K562 (cell line): ENCODE data around the gene ZFP42. TPM values are rescaled to one million over a fixed set of nuclear protein-coding genes. Genes with fewer than 3 reads are reported as not detected.

Experiments
- ATAC-seq: fragments of 200-7000 bp; cut with Tn5 transposase; 3 replicates; pipeline ENCODE4 v1.9.1; 2020; ENCODE audit warnings: moderate library complexity
- BruUV-seq: library from RNA; stranded (reverse); fragments of 400-500 nt; replicated peaks from 2 replicates; lab custom pipeline; 2021; lab: Mats Ljungman, UMichigan
- CTCF ChIA-PET: fragments of 300-600 bp; formaldehyde crosslinking; extraction: SDS; loops from one replicate; lab custom pipeline; 2021; ENCODE audit warnings: low intra/inter-chr PET ratio; lab: Yijun Ruan, JAX
- POLR2A ChIA-PET: fragments of 300-600, 350-650 bp; sonication (Branson Sonifier 250); formaldehyde crosslinking; extraction: SDS; loops from one replicate; lab custom pipeline; 2021; ENCODE audit warnings: antibody characterized with exemption, inconsistent platforms; lab: Yijun Ruan, JAX
- DNase-seq, 4 experiments: peaks; one replicate each; pipeline versions ENCODE4 v3.0.0 to v3.0.0-alpha.2; 2011 to 2018; ENCODE audit warnings: low spot score in 3 of 4, mixed read lengths in 3 of 4; ENCODE audit errors: extremely low read depth in 1 of 4
- FAIRE-seq: peaks from 2 replicates; lab custom pipeline; 2011; peaks lifted over from hg19 to GRCh38; lab: Jason Lieb, UNC
- H2AFZ ChIP-seq: 2 replicates; pipeline ENCODE4 v1.6.0; 2011; ENCODE audit warnings: low read depth, low read length, control low read depth, inconsistent platforms
- H3K27ac ChIP-seq: fragments of 200-600 bp; 3 replicates; pipeline ENCODE4 v1.8.0; 2011; ENCODE audit warnings: low read depth, mild to moderate bottlenecking, control low read depth, inconsistent platforms, low read length, moderate library complexity, mixed read lengths; ENCODE audit errors: extremely low read depth
- H3K27me3 ChIP-seq, 2 experiments: fragments of 300-600 bp in 1 of 2; 2 replicates in 1 of 2; 3 replicates in 1 of 2; pipeline versions ENCODE4 v1.6.0 to v1.8.0; 2011; ENCODE audit warnings: inconsistent platforms in 2 of 2, low read length in 2 of 2, mild to moderate bottlenecking in 1 of 2, mixed read lengths in 1 of 2, moderate library complexity in 1 of 2; ENCODE audit not compliant: control insufficient read depth in 2 of 2, insufficient read depth in 2 of 2
- H3K36me3 ChIP-seq: fragments of 300-600 bp; 3 replicates; pipeline ENCODE4 v1.8.0; 2011; ENCODE audit warnings: mild to moderate bottlenecking, low read length, inconsistent platforms; ENCODE audit not compliant: control insufficient read depth, insufficient read depth
- H3K4me1 ChIP-seq, 2 experiments: fragments of 200-600 bp in 1 of 2; replicated peaks in 1 of 2; 2 replicates in 1 of 2; 3 replicates in 1 of 2; pipeline versions ENCODE4 v1.5.1 to v1.8.0; 2011; ENCODE audit warnings: inconsistent platforms in 2 of 2, low read length in 2 of 2, mild to moderate bottlenecking in 1 of 2, mixed read lengths in 1 of 2, moderate library complexity in 1 of 2; ENCODE audit not compliant: control insufficient read depth in 2 of 2, insufficient read depth in 2 of 2
- H3K4me2 ChIP-seq: 2 replicates; pipeline ENCODE4 v1.6.1; 2011; ENCODE audit warnings: low read length, control low read depth, inconsistent platforms, mixed read lengths; ENCODE audit not compliant: insufficient read depth
- H3K4me3 ChIP-seq: fragments of 200-600 bp; sonication (generic), shearing (Covaris generic); 2 replicates; pipeline ENCODE4 v1.5.1; 2016; ENCODE audit warnings: control low read depth, inconsistent platforms
- H3K79me2 ChIP-seq: fragments of 200-600 bp; 3 replicates; pipeline ENCODE4 v1.8.0; 2011; ENCODE audit warnings: low read length, inconsistent platforms; ENCODE audit not compliant: control insufficient read depth, insufficient read depth
- H3K9ac ChIP-seq, 2 experiments: 2 replicates each; pipeline versions ENCODE4 v1.6.0 to v1.6.1; 2011; ENCODE audit warnings: low read depth in 2 of 2, low read length in 2 of 2, control low read depth in 1 of 2, inconsistent platforms in 1 of 2, mild to moderate bottlenecking in 1 of 2, mixed read lengths in 1 of 2; ENCODE audit not compliant: insufficient read depth in 1 of 2
- H3K9me1 ChIP-seq: one replicate; pipeline ENCODE4 v1.6.0; 2011; ENCODE audit warnings: inconsistent platforms, mild to moderate bottlenecking, low read length, moderate library complexity; ENCODE audit not compliant: control insufficient read depth, insufficient read depth
- H3K9me3 ChIP-seq: replicated peaks from 2 replicates; pipeline ENCODE4 v1.5.1; 2011; ENCODE audit warnings: low read depth, low read length, inconsistent platforms; ENCODE audit not compliant: control insufficient read depth, insufficient read depth
- H4K20me1 ChIP-seq: replicated peaks from 2 replicates; pipeline ENCODE4 v1.6.1; 2011; ENCODE audit warnings: low read length, inconsistent platforms, mixed read lengths; ENCODE audit not compliant: control insufficient read depth, insufficient read depth
- EWSR1 ChIP-seq: fragments of 450-650 bp; IDR thresholded peaks from 2 replicates; pipeline ENCODE4 v1.6.1; 2018; ENCODE audit warnings: borderline replicate concordance, mild to moderate bottlenecking, low read depth, moderate library complexity; ENCODE audit not compliant: partially characterized antibody
- GTF2A2 ChIP-seq: IDR thresholded peaks from 2 replicates; pipeline ENCODE4 v1.6.1; 2016; ENCODE audit warnings: mild to moderate bottlenecking, missing genetic modification characterization, missing compliant biosample characterization
- HOXB6 ChIP-seq: fragments of 250-450 bp; sonication (Bioruptor Pico); IDR thresholded peaks from 2 replicates; pipeline ENCODE4 v1.5.1; 2022; ENCODE audit warnings: mild to moderate bottlenecking, borderline replicate concordance
- KDM4B ChIP-seq, 2 experiments: fragments of 450-650 bp in 1 of 2; sonication (generic) in 1 of 2; IDR thresholded peaks; 2 replicates each; pipeline ENCODE4 v1.6.1; 2016 to 2017; ENCODE audit warnings: borderline replicate concordance in 2 of 2, antibody characterized with exemption in 1 of 2, low read depth in 1 of 2, mild to moderate bottlenecking in 1 of 2
- NFIC ChIP-seq: fragments of 450-650 bp; IDR thresholded peaks from 2 replicates; pipeline ENCODE4 v1.6.1; 2017; ENCODE audit warnings: mild to moderate bottlenecking, inconsistent platforms
- POLR2B ChIP-seq: fragments of 450-650 bp; IDR thresholded peaks from 2 replicates; pipeline ENCODE4 v1.6.1; 2018; ENCODE audit warnings: low read depth; ENCODE audit not compliant: partially characterized antibody
- TOE1 ChIP-seq, 2 experiments: fragments of 450-650 bp in 1 of 2; sonication (generic) in 1 of 2; formaldehyde crosslinking in 1 of 2; IDR thresholded peaks; 2 replicates each; pipeline versions ENCODE4 v1.7.1 to v1.8.0; 2016 to 2022; ENCODE audit warnings: borderline replicate concordance in 2 of 2, mild to moderate bottlenecking in 2 of 2, antibody characterized with exemption in 1 of 2, inconsistent platforms in 1 of 2, low read depth in 1 of 2, missing genetic modification reagents in 1 of 2, moderate library complexity in 1 of 2
- ZFX ChIP-seq: sonication (generic); formaldehyde crosslinking; IDR thresholded peaks from 2 replicates; pipeline ENCODE4 v1.8.0; 2022; ENCODE audit warnings: mild to moderate bottlenecking, missing genetic modification reagents, moderate library complexity
- ZNF583 ChIP-seq: fragments of 250-450 bp; sonication (Bioruptor Pico); IDR thresholded peaks from 2 replicates; pipeline ENCODE4 v1.4.0; 2020
- ZNF644 ChIP-seq: fragments of 200-800 bp; sonication (Bioruptor generic); IDR thresholded peaks from 2 replicates; pipeline ENCODE4 v1.6.1; 2016; ENCODE audit warnings: low read depth, missing genetic modification characterization, missing compliant biosample characterization
- ZNF780A ChIP-seq: fragments of 250-450 bp; sonication (Bioruptor Pico); IDR thresholded peaks from 2 replicates; pipeline ENCODE4 v1.5.0; 2021; ENCODE audit warnings: mild to moderate bottlenecking
- ZNF785 ChIP-seq: fragments of 250-450 bp; sonication (Bioruptor Pico); IDR thresholded peaks from 2 replicates; pipeline ENCODE4 v1.4.0; 2020; ENCODE audit warnings: mild to moderate bottlenecking
- WGBS: fragments of 100-300 bp; shearing (Covaris generic); methylation state at CpG from one replicate; pipeline ENCODE4 v1.1.6; 2016; ENCODE audit warnings: low coverage, mixed read lengths; ENCODE audit not compliant: insufficient coverage; ENCODE audit errors: missing lambda C conversion rate; 5-methylcytosine and 5-hydroxymethylcytosine counted together
- in situ Hi-C: fragments of 300-500 bp; cut with MboI; formaldehyde crosslinking; loops from 4 replicates; pipeline ENCODE4 v1.15.0; 2018; ENCODE audit warnings: inconsistent platforms, mixed read lengths
- intact Hi-C: fragments of 100-400 bp; cut with micrococcal nuclease; formaldehyde crosslinking; loops from 2 replicates; pipeline ENCODE4 v1.14.2; 2022
- polyA plus RNA-seq, 8 experiments: library from polyadenylated mRNA; depleted of rRNA in 4 of 8; stranded (reverse) in 5 of 8; unstranded in 3 of 8; fragments of >200 nt; fragmentation: Nextera tagmentation in 2 of 8; fragmentation: Illumina TruSeq in 1 of 8; extraction: Ambion mirVana in 2 of 8; extraction: Trizol in 1 of 8; gene quantifications; 2 replicates each; pipeline versions ENCODE4 v1.2.1 to v1.2.3, GENCODE V29; 2011 to 2014; ENCODE audit warnings: inconsistent platforms in 1 of 8, missing spikeins in 1 of 8
- total RNA-seq, 7 experiments: library from RNA; depleted of rRNA in 6 of 7; stranded (reverse); fragments of >200 nt in 6 of 7; fragmentation: Illumina TruSeq in 2 of 7; extraction: Trizol in 2 of 7; gene quantifications; 2 replicates each; pipeline versions ENCODE4 v1.2.1 to v1.2.3, GENCODE V29; 2011 to 2021; ENCODE audit warnings: low replicate concordance in 1 of 7
- TF ChIP-seq, protein P1 (sequence below), 2 experiments: fragments of 450-650 bp in 1 of 2; sonication (generic) in 1 of 2; formaldehyde crosslinking; conservative IDR thresholded peaks; 2 replicates each; pipeline versions ENCODE4 v1.4.0 to v1.8.1; 2020 to 2022; ENCODE audit warnings: mild to moderate bottlenecking in 1 of 2, missing genetic modification reagents in 1 of 2
- TF ChIP-seq, protein P2 (sequence below): sonication (generic); formaldehyde crosslinking; IDR thresholded peaks from 2 replicates; pipeline ENCODE4 v1.8.1; 2022; ENCODE audit warnings: missing genetic modification reagents
- TF ChIP-seq, protein P3 (sequence below): conservative IDR thresholded peaks from 2 replicates; pipeline ENCODE4 v1.6.1; 2011; ENCODE audit warnings: low read depth, mild to moderate bottlenecking, low read length; ENCODE audit not compliant: control insufficient read depth
- TF ChIP-seq, protein P4 (sequence below): fragments of 250-450 bp; sonication (Bioruptor Pico); IDR thresholded peaks from 2 replicates; pipeline ENCODE4 v1.8.0; 2021; ENCODE audit warnings: moderate library complexity, mild to moderate bottlenecking, inconsistent platforms
- TF ChIP-seq, protein P5 (sequence below): fragments of 450-650 bp; IDR thresholded peaks from 2 replicates; pipeline ENCODE4 v1.6.1; 2016
- TF ChIP-seq, protein P6 (sequence below), 2 experiments: fragments of 250-450 bp in 1 of 2; fragments of 450-650 bp in 1 of 2; sonication (Bioruptor Pico) in 1 of 2; IDR thresholded peaks; 2 replicates each; pipeline versions ENCODE4 v1.6.1 to v1.8.0; 2016 to 2021; ENCODE audit warnings: mild to moderate bottlenecking in 2 of 2, moderate library complexity in 2 of 2, missing compliant biosample characterization in 1 of 2, missing genetic modification characterization in 1 of 2

ZFP42 gene
- total and polyA plus RNA-seq, 9 of the 15 experiments (the other 6 are each of a cell fraction or from before 2014, with no cell fraction given) = 0.09 to 0.64 (median 0.20) TPM

DNA sequence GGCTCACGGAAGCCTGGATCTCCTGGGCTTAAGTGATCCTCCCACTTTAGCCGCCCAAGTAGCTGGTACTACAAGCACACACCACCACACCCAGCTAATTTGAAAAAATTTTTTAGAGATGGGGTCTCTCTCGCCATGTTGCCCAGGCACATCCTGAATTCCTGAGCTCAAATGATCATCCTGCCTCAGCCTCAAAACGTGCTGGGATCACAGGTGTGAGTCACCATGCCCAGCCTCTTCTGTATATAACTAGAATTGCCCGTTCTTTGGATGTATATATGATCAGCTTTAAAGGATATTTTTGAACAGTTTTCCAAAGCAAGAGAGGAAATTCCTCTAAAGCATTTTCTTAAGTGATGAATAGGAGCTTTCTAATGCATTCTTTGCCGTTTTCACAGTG, 22.7 kb downstream of the ZFP42 start:
- Histone ChIP-seq H3K4me3 (no peak overlapping the region), H3K9me1 (no peaks in the 10 kb centered on the region), H2AFZ (no peak overlapping the region), H3K27ac (no peak overlapping the region), H3K9me3 (no peaks in the 10 kb centered on the region), H3K36me3 (no peaks in the 10 kb centered on the region), H4K20me1 (no peaks in the 10 kb centered on the region), H3K27me3 (peaks cover 0 to 9% of the 10 kb centered on the region in 2 experiments; a peak in 1 of 5 replicates), H3K4me1 (no peaks in the 10 kb centered on the region), H3K9ac (no peak overlapping the region), H3K79me2 (no peaks in the 10 kb centered on the region), H3K4me2 (no peak overlapping the region)
- DNase-seq (no peak), FAIRE-seq (no peak), ATAC-seq (no peak)
- intact Hi-C loops (no loop called here), in situ Hi-C loops (no loop called here)
- BruUV-seq = no TSS peak
- 0% methylated on average over 5 of the region's 6 CpGs for WGBS
- CTCF ChIA-PET = no interaction called here
- POLR2A ChIA-PET = no interaction called here
- TF ChIP-seq KDM4B (IDR thresholded peaks at IDR 0.05; ENCODE audit: borderline replicate concordance in 2 of 2, low read depth in 1 of 2) (no peak), ZNF583 (CRISPR knock-in tag) (no peak), ZNF785 (no peak), GTF2A2 (tag) (no peak), POLR2B (no peak), NFIC (no peak), EWSR1 (no peak), HOXB6 (CRISPR knock-in tag) (no peak), ZNF780A (CRISPR knock-in tag) (no peak), TOE1 (IDR thresholded peaks at IDR 0.05; ENCODE audit: borderline replicate concordance) (no peak), TOE1 (CRISPR knock-in tag; IDR thresholded peaks at IDR 0.05; ENCODE audit: borderline replicate concordance, low read depth) (no peak), ZNF644 (tag) (no peak), ZFX (no peak)
- TF ChIP-seq, protein P1, sequence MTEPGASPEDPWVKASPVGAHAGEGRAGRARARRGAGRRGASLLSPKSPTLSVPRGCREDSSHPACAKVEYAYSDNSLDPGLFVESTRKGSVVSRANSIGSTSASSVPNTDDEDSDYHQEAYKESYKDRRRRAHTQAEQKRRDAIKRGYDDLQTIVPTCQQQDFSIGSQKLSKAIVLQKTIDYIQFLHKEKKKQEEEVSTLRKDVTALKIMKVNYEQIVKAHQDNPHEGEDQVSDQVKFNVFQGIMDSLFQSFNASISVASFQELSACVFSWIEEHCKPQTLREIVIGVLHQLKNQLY (CRISPR knock-in tag; conservative IDR thresholded peaks at IDR 0.05) = no peak
- TF ChIP-seq, protein P2, sequence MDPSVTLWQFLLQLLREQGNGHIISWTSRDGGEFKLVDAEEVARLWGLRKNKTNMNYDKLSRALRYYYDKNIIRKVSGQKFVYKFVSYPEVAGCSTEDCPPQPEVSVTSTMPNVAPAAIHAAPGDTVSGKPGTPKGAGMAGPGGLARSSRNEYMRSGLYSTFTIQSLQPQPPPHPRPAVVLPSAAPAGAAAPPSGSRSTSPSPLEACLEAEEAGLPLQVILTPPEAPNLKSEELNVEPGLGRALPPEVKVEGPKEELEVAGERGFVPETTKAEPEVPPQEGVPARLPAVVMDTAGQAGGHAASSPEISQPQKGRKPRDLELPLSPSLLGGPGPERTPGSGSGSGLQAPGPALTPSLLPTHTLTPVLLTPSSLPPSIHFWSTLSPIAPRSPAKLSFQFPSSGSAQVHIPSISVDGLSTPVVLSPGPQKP (CRISPR knock-in tag) = no peak
- TF ChIP-seq, protein P3, sequence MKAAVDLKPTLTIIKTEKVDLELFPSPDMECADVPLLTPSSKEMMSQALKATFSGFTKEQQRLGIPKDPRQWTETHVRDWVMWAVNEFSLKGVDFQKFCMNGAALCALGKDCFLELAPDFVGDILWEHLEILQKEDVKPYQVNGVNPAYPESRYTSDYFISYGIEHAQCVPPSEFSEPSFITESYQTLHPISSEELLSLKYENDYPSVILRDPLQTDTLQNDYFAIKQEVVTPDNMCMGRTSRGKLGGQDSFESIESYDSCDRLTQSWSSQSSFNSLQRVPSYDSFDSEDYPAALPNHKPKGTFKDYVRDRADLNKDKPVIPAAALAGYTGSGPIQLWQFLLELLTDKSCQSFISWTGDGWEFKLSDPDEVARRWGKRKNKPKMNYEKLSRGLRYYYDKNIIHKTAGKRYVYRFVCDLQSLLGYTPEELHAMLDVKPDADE = no peak
- TF ChIP-seq, protein P4, sequence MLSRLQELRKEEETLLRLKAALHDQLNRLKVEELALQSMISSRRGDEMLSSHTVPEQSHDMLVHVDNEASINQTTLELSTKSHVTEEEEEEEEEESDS = no peak
- TF ChIP-seq, protein P5, sequence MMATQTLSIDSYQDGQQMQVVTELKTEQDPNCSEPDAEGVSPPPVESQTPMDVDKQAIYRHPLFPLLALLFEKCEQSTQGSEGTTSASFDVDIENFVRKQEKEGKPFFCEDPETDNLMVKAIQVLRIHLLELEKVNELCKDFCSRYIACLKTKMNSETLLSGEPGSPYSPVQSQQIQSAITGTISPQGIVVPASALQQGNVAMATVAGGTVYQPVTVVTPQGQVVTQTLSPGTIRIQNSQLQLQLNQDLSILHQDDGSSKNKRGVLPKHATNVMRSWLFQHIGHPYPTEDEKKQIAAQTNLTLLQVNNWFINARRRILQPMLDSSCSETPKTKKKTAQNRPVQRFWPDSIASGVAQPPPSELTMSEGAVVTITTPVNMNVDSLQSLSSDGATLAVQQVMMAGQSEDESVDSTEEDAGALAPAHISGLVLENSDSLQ = no peak
- TF ChIP-seq, protein P6, sequence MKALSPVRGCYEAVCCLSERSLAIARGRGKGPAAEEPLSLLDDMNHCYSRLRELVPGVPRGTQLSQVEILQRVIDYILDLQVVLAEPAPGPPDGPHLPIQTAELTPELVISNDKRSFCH (CRISPR knock-in tag; IDR thresholded peaks at IDR 0.05) = no peak
- TF ChIP-seq, protein P6 (tag; IDR thresholded peaks at IDR 0.05) = no peak
